Mucosa of descending colon (tissue), 3 donors: ENCODE measurements around the gene ARHGAP4. TPM values are rescaled to one million over a fixed set of nuclear protein-coding genes. Genes with fewer than 3 reads are reported as not detected.

Source experiments
- ATAC-seq: fragments of 200-7000 bp; cut with Tn5 transposase; one replicate; pipeline ENCODE4 v1.9.1; 2020; ENCODE audit warnings: mild to moderate bottlenecking, moderate library complexity
- DNase-seq, 3 donors: peaks; one replicate each; pipeline ENCODE4 v3.0.0-alpha.2; 2020
- H3K36me3 ChIP-seq: fragments of 200-600 bp; one replicate; pipeline ENCODE4 v1.8.0; 2021; ENCODE audit warnings: low read depth, mild to moderate bottlenecking
- H3K4me1 ChIP-seq: fragments of 200-600 bp; one replicate; pipeline ENCODE4 v1.8.0; 2021; ENCODE audit warnings: low read depth, mild to moderate bottlenecking
- H3K4me3 ChIP-seq: fragments of 200-600 bp; one replicate; pipeline ENCODE4 v1.8.0; 2021; ENCODE audit warnings: mild to moderate bottlenecking
- H3K9me3 ChIP-seq: fragments of 200-600 bp; one replicate; pipeline ENCODE4 v1.8.0; 2021; ENCODE audit warnings: mild to moderate bottlenecking
- CTCF ChIP-seq: fragments of 200-600 bp; IDR thresholded peaks from one replicate; pipeline ENCODE4 v1.8.0; 2022; ENCODE audit warnings: antibody characterized with exemption, mild to moderate bottlenecking
- intact Hi-C, 2 donors: fragments of 100-400 bp; cut with DNase I in 1 of 2; cut with micrococcal nuclease in 1 of 2; formaldehyde crosslinking; loops; one replicate each; pipeline versions ENCODE4 v1.11.0 to v1.11.1; 2022; cut with DNase I, micrococcal nuclease
- total RNA-seq, 3 donors: library from RNA; stranded (reverse); fragmentation: NEBNext Ultra II Directional in 2 of 3; extraction: Animal tissue kit (Norgen Biotek cat#: 25700) in 2 of 3; gene quantifications; one replicate each; pipeline versions ENCODE4 v1.2.1 to v1.2.4, GENCODE V29; 2021 to 2023
- donor health status: DM: no; HTN: no; CAD: no; lungs with moderate emphysema.
- donor health status: DM: no; HTN: no; CAD: no.
- donor health status: DM: no; HTN: yes; CAD: no.

The ARHGAP4 gene
- total RNA-seq, 3 donors from 2014 or later = 35.0 to 47.8 (median 36.7) TPM

- DNase-seq = no peak
- H3K9me3 ChIP-seq = no peaks in the 10 kb centered on the region
- intact Hi-C loops = no loop called here
- no peak overlapping the region for H3K4me3 ChIP-seq
- no peak for ATAC-seq
- no peak for TF ChIP-seq CTCF
- peaks cover 17% of the 10 kb centered on the region for H3K4me1 ChIP-seq
- H3K36me3 ChIP-seq = no peaks in the 10 kb centered on the region
These were observed 40.2 kb upstream of the ARHGAP4 start for GRCh38 chrX:153966283-153966688.

- Histone ChIP-seq H3K4me1 (peaks cover 17% of the 10 kb centered on the region), H3K36me3 (no peaks in the 10 kb centered on the region), H3K9me3 (no peaks in the 10 kb centered on the region), H3K4me3 (no peak overlapping the region)
- TF ChIP-seq CTCF = no peak
- ATAC-seq (no peak), DNase-seq (no peak)
- intact Hi-C loops = no loop called here
These were observed 39.3 kb upstream of the ARHGAP4 start for GRCh38 chrX:153965406-153965805.

- Histone ChIP-seq H3K4me1 (peaks cover 9% of the 10 kb centered on the region), H3K36me3 (no peaks in the 10 kb centered on the region), H3K9me3 (no peaks in the 10 kb centered on the region), H3K4me3 (no peak overlapping the region)
- intact Hi-C loops = no loop called here
- DNase-seq = no peak
- ATAC-seq = no peak
- TF ChIP-seq CTCF = no peak
These were observed 38.0 kb upstream of the ARHGAP4 start for GRCh38 chrX:153964105-153964504.

- intact Hi-C loops = no loop called here
- ATAC-seq (no peak), DNase-seq (no peak)
- H3K4me1 ChIP-seq = peaks cover 5% of the 10 kb centered on the region
- TF ChIP-seq CTCF = no peak
- H3K36me3 ChIP-seq = no peaks in the 10 kb centered on the region
- no peaks in the 10 kb centered on the region for H3K9me3 ChIP-seq
- H3K4me3 ChIP-seq = no peak overlapping the region
These were observed 37.5 kb upstream of the ARHGAP4 start for GRCh38 chrX:153963546-153963945.

- DNase-seq = no peak
- intact Hi-C loops = no loop called here
- no peaks in the 10 kb centered on the region for H3K36me3 ChIP-seq
- no peak for ATAC-seq
- H3K4me3 ChIP-seq = no peak overlapping the region
- no peaks in the 10 kb centered on the region for H3K9me3 ChIP-seq
- TF ChIP-seq CTCF = no peak
- peaks cover 3% of the 10 kb centered on the region for H3K4me1 ChIP-seq
These were observed 35.2 kb upstream of the ARHGAP4 start for GRCh38 chrX:153961292-153961691.

- ATAC-seq = no peak
- no peaks in the 10 kb centered on the region for H3K36me3 ChIP-seq
- DNase-seq = no peak
- H3K4me3 ChIP-seq = no peak overlapping the region
- no peaks in the 10 kb centered on the region for H3K9me3 ChIP-seq
- intact Hi-C loops = no loop called here
- no peaks in the 10 kb centered on the region for H3K4me1 ChIP-seq
- no peak for TF ChIP-seq CTCF
These were observed 34.7 kb upstream of the ARHGAP4 start for GRCh38 chrX:153960786-153961185.
